ENCODE results near the gene EMC10.

GRCh38 chr19:50437862-50438449 is 38.4 kb upstream of the EMC10 start:
- no peak for TF ChIP-seq CTCF (IDR thresholded peaks at IDR 0.05)
- no peak for TF ChIP-seq POLR2A (IDR thresholded peaks at IDR 0.05)

Data from thyroid gland (tissue), 4 donors.